Natural killer cell treated with Interleukin-12 subunit alpha and Interleukin-12 subunit beta and Interleukin-15 and Interleukin-18, amount 100 ng/mL, for 72 hours (primary cell): ENCODE data around the gene CYP2E1. TPM values are rescaled to one million over a fixed set of nuclear protein-coding genes. Genes with fewer than 3 reads are reported as not detected.
"Not testable (repeated sequence)": the region's sequence is repeated elsewhere in the genome, so short reads cannot be mapped to it uniquely, and the experiment has no call there.

ENCODE experiments used
- ATAC-seq, 2 donors: fragments of 150-1000 bp; cut with Tn5 transposase in 1 of 2; sonication (Bioruptor Pico), chemical (Tn5 transposase) in 1 of 2; 2 replicates each; pipeline ENCODE4 v1.10.0; 2021
- DNase-seq: peaks from one replicate; pipeline ENCODE4 v3.0.0; 2022; ENCODE audit warnings: low spot score
- H3K27ac Mint-ChIP-seq, 2 donors: 1 replicate in 1 of 2; 2 replicates in 1 of 2; pipeline ENCODE4 v1.8.0; 2022; ENCODE audit warnings: mixed read lengths in 2 of 2, mild to moderate bottlenecking in 1 of 2, moderate library complexity in 1 of 2
- H3K27me3 Mint-ChIP-seq, 2 donors: 1 replicate in 1 of 2; 2 replicates in 1 of 2; pipeline ENCODE4 v1.8.0; 2022; ENCODE audit warnings: mixed read lengths in 2 of 2
- H3K36me3 Mint-ChIP-seq: one replicate; pipeline ENCODE4 v1.8.0; 2022; ENCODE audit warnings: mixed read lengths
- H3K4me1 Mint-ChIP-seq, 2 donors: 1 replicate in 1 of 2; 2 replicates in 1 of 2; pipeline ENCODE4 v1.8.0; 2022; ENCODE audit warnings: low read depth in 2 of 2, mixed read lengths in 2 of 2, mild to moderate bottlenecking in 1 of 2
- H3K4me3 Mint-ChIP-seq: one replicate; pipeline ENCODE4 v1.8.0; 2022; ENCODE audit warnings: mixed read lengths
- H3K9me3 Mint-ChIP-seq: 2 replicates; pipeline ENCODE4 v1.8.0; 2022; ENCODE audit warnings: mixed read lengths
- total RNA-seq, 2 donors: library from RNA; stranded (reverse); gene quantifications; one replicate each; pipeline ENCODE4 v1.2.3, GENCODE V29; 2022

CYP2E1 gene
- under 1 TPM; 0.42 to 0.71 TPM for total RNA-seq

GRCh38 chr10:133526957-133527588 is at the start of gene CYP2E1:
Gene CYP2E1 (plus strand): TSS chr10:133527363. CDS start chr10:133527396, 33 bp downstream.
- peaks cover 32 to 44% of the 10 kb centered on the region in 2 donors for H3K27me3 Mint-ChIP-seq
- H3K4me1 Mint-ChIP-seq: peaks cover 15 to 22% of the 10 kb centered on the region in 2 donors
- H3K27ac Mint-ChIP-seq: no peak within 1 kb of the TSS
- ATAC-seq: no peak
- peaks cover 11% of the 10 kb centered on the region for H3K36me3 Mint-ChIP-seq
- peaks cover 6% of the 10 kb centered on the region for H3K9me3 Mint-ChIP-seq
- no peak within 1 kb of the TSS for H3K4me3 Mint-ChIP-seq
- no peak for DNase-seq

GRCh38 chr10:133481086-133481643 is 46.0 kb upstream of the CYP2E1 start:
- Mint-ChIP-seq H3K36me3 (peaks cover 27% of the 10 kb centered on the region), H3K27ac (no peak overlapping the region), H3K9me3 (peaks cover 13% of the 10 kb centered on the region), H3K4me1 (peaks cover 0 to 3% of the 10 kb centered on the region in 2 donors), H3K4me3 (no peak overlapping the region), H3K27me3 (peaks cover 7 to 12% of the 10 kb centered on the region in 2 donors)
- ATAC-seq (peak in 1 of 2 donors; percentile 51), DNase-seq (no peak)

GRCh38 chr10:133481657-133482056 is 45.5 kb upstream of the CYP2E1 start:
- H3K4me3 Mint-ChIP-seq: no peak overlapping the region

GRCh38 chr10:133484818-133485217 is 42.3 kb upstream of the CYP2E1 start:
- no peaks in the 10 kb centered on the region for H3K4me1 Mint-ChIP-seq
- peaks cover 47% of the 10 kb centered on the region for H3K36me3 Mint-ChIP-seq
- DNase-seq (no peak), ATAC-seq (no peak)
- no peak overlapping the region for H3K27ac Mint-ChIP-seq
- peaks cover 18% of the 10 kb centered on the region for H3K9me3 Mint-ChIP-seq
- H3K4me3 Mint-ChIP-seq: no peak overlapping the region
- H3K27me3 Mint-ChIP-seq: peaks cover 7 to 12% of the 10 kb centered on the region in 2 donors

More at GRCh38 chr10:133481657-133482056, 45.5 kb upstream of the CYP2E1 start:
- H3K9me3 Mint-ChIP-seq: peaks cover 14% of the 10 kb centered on the region
- H3K36me3 Mint-ChIP-seq: peaks cover 32% of the 10 kb centered on the region
- no peak overlapping the region for H3K27ac Mint-ChIP-seq
- ATAC-seq: no peak
- H3K27me3 Mint-ChIP-seq: peaks cover 7 to 12% of the 10 kb centered on the region in 2 donors
- no peak for DNase-seq
- H3K4me1 Mint-ChIP-seq: peaks cover 0 to 1% of the 10 kb centered on the region in 2 donors

- Mint-ChIP-seq H3K36me3 (peaks cover 47% of the 10 kb centered on the region), H3K4me1 (peaks cover 0 to 3% of the 10 kb centered on the region in 2 donors)
Measured at GRCh38 chr10:133487085-133487484, 40.1 kb upstream of the CYP2E1 start.

GRCh38 chr10:133488354-133488753 is 38.8 kb upstream of the CYP2E1 start:
- H3K27ac Mint-ChIP-seq: no peak overlapping the region
- DNase-seq (no peak), ATAC-seq (no peak)
- H3K27me3 Mint-ChIP-seq: peaks cover 5 to 8% of the 10 kb centered on the region in 2 donors
- H3K4me3 Mint-ChIP-seq: no peak overlapping the region
- H3K9me3 Mint-ChIP-seq: peaks cover 15% of the 10 kb centered on the region
- peaks cover 0 to 3% of the 10 kb centered on the region in 2 donors for H3K4me1 Mint-ChIP-seq
- peaks cover 41% of the 10 kb centered on the region for H3K36me3 Mint-ChIP-seq

More at GRCh38 chr10:133487085-133487484, 40.1 kb upstream of the CYP2E1 start:
- Mint-ChIP-seq H3K4me3 (no peak overlapping the region), H3K9me3 (peaks cover 18% of the 10 kb centered on the region), H3K27ac (no peak overlapping the region), H3K27me3 (peaks cover 7 to 12% of the 10 kb centered on the region in 2 donors)
- ATAC-seq: no peak
- DNase-seq: no peak

GRCh38 chr10:133489816-133490588 is 37.2 kb upstream of the CYP2E1 start:
- Mint-ChIP-seq H3K27me3 (peaks cover 5 to 8% of the 10 kb centered on the region in 2 donors), H3K36me3 (peaks cover 32% of the 10 kb centered on the region), H3K4me1 (peaks cover 0 to 3% of the 10 kb centered on the region in 2 donors), H3K9me3 (peaks cover 12% of the 10 kb centered on the region), H3K27ac (no peak overlapping the region), H3K4me3 (no peak overlapping the region)
- DNase-seq: no peak
- ATAC-seq: no peak

- not testable (repeated sequence) for H3K36me3 Mint-ChIP-seq, H3K27me3 Mint-ChIP-seq, H3K4me3 Mint-ChIP-seq, H3K9me3 Mint-ChIP-seq, H3K4me1 Mint-ChIP-seq, H3K27ac Mint-ChIP-seq, DNase-seq, ATAC-seq
Measured at GRCh38 chr10:133493562-133493961, 33.6 kb upstream of the CYP2E1 start.

- H3K9me3 Mint-ChIP-seq, H3K36me3 Mint-ChIP-seq, H3K4me1 Mint-ChIP-seq, H3K27me3 Mint-ChIP-seq, H3K27ac Mint-ChIP-seq, H3K4me3 Mint-ChIP-seq, ATAC-seq, DNase-seq: not testable (repeated sequence)
Measured at GRCh38 chr10:133497363-133497762, 29.8 kb upstream of the CYP2E1 start.

- H3K27me3 Mint-ChIP-seq, ATAC-seq: not testable (repeated sequence)
Measured at GRCh38 chr10:133499176-133499575, 28.0 kb upstream of the CYP2E1 start.

GRCh38 chr10:133500897-133501296 is 26.3 kb upstream of the CYP2E1 start:
- not testable (repeated sequence) for ATAC-seq

More at GRCh38 chr10:133499176-133499575, 28.0 kb upstream of the CYP2E1 start:
- not testable (repeated sequence) for H3K4me1 Mint-ChIP-seq, H3K27ac Mint-ChIP-seq, H3K36me3 Mint-ChIP-seq, DNase-seq, H3K9me3 Mint-ChIP-seq, H3K4me3 Mint-ChIP-seq

GRCh38 chr10:133509700-133510099 is 17.5 kb upstream of the CYP2E1 start:
- DNase-seq (no peak), ATAC-seq (no peak)
- no peak overlapping the region for H3K27ac Mint-ChIP-seq
- H3K4me1 Mint-ChIP-seq: no peaks in the 10 kb centered on the region
- H3K36me3 Mint-ChIP-seq: peaks cover 11% of the 10 kb centered on the region
- peaks cover 37 to 58% of the 10 kb centered on the region in 2 donors for H3K27me3 Mint-ChIP-seq
- no peaks in the 10 kb centered on the region for H3K9me3 Mint-ChIP-seq
- no peak overlapping the region for H3K4me3 Mint-ChIP-seq

More at GRCh38 chr10:133500897-133501296, 26.3 kb upstream of the CYP2E1 start:
- not testable (repeated sequence) for DNase-seq, H3K4me1 Mint-ChIP-seq, H3K27me3 Mint-ChIP-seq, H3K27ac Mint-ChIP-seq, H3K9me3 Mint-ChIP-seq, H3K36me3 Mint-ChIP-seq, H3K4me3 Mint-ChIP-seq

- Mint-ChIP-seq H3K27ac (no peak overlapping the region), H3K9me3 (no peaks in the 10 kb centered on the region), H3K27me3 (peaks cover 41 to 60% of the 10 kb centered on the region in 2 donors), H3K36me3 (peaks cover 11% of the 10 kb centered on the region), H3K4me3 (no peak overlapping the region), H3K4me1 (no peaks in the 10 kb centered on the region)
- ATAC-seq (no peak), DNase-seq (no peak)
Measured at GRCh38 chr10:133511408-133511807, 15.8 kb upstream of the CYP2E1 start.
